ENCODE results near the gene FRY.
A peak's percentile ranks its signal among the peaks of the same experiment; 100 is the strongest.

FRY gene

DNA sequence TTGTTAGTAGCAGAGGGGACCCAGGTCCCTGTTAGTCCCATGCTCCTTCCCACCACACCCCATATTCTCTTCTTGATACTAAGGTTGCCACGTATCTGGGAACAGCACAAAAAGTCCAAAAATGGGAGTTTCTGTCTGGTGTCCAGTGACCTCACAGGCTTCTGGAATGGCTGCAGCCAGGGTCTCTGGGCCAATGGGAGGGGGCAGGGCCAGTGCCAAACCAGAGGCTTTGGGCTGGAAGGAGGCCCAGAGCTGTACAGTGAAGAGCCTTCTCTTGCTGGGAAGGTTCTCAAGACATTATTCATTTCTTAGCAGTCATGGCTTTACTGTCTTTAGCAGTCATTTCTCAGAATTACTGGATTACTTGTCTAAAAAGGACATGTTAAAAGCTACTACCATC, 119.2 kb downstream of the FRY start:
- H3K27ac ChIP-seq, result peak overlapping the region in 10 of 21 experiments; percentile 1 to 78 (median 60)

GRCh38 chr13:32151240-32151639, 119.7 kb downstream of the FRY start:
- H3K27ac ChIP-seq, result peak overlapping the region in 11 of 21 experiments; percentile 1 to 78 (median 45)
- H3K4me3 ChIP-seq, result no peak overlapping the region

More for the DNA sequence above, 119.2 kb downstream of the FRY start:
- no peak overlapping the region for H3K4me3 ChIP-seq

DNA sequence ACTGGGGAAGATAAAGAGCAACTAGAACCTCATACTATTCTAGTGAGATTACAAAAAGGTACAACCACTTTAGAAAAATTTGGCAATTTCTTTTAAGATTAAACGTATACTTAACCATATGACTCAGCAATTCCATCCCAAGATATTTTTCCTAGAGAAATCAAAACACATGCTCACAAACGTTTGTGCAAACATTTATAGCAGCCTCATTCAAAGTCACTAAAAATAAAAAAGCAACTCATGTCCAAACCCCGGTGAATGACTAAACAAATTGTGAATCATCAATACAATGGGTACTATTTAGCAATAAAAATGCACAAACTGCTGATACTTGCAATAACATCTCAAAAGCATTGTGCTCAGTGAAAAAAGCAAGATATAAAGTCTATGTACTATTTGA, 121.5 kb downstream of the FRY start:
- no peak overlapping the region for H3K27ac ChIP-seq

DNA sequence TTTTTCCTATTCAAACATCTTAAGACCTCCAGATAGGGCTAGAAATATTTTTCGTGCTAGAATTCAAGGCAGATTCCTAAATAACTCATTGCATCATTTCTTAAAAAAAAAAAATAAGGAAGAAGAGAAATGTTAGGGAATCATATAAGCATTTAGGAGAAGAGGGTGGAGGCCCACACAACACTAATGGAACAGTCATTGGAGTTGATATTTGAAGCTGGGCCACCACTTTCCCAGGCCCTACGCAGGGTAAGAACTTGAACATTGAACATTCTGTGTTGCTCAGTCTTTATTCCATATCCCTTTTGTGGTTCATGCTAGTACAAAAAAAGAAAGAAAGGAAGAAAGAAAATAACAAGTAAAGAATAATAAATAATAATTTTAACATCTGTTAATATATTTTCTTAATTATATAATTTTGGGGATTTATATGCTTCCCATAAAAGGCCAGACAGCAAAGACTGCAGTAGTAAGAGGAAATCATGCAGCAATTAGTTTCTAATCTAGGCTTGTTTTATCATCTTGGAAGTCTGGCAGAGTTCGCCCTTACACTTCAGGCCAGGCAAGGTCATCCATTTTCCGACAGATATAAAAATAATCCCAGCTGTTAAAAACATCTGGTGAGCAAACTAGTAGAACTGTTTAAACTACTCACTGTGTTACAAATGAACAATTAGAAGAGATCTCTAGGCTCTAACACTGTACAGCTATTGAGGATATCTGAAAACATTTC, 127.7 kb downstream of the FRY start:
- Histone ChIP-seq H3K4me3 (no peak overlapping the region), H3K27ac (peak overlapping the region in 2 of 21 experiments; percentile 34 to 35)

More for the DNA sequence above, 121.5 kb downstream of the FRY start:
- H3K4me3 ChIP-seq, result no peak overlapping the region

DNA sequence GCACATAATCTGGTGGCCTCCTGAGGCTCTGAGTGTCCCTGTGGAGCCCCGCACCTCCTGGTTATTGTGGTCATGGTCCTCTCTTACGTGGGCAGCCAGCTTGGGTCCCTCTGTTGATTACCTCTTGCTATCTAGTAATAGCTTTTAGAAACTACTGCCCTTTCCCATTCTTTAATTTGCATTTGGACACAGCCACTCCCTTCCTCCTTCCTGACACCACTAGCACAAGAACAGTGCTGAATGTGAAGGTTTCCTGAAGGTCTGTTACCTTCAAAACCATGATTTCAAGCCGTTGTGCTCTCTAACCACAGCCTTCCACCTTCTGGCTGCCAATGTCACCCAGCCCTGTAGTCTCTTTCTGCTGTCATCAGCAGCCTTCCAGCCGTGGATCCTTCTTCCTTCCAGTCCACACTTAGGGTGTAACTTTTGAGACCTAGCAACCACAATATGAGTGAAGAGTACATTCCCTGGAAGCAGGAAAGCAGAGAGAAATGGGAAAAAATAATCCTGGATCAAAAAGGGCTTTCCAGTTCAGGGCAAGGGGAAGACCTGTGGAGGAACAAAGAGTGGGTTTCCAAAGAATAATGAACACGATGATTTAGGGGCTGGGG, 130.9 kb downstream of the FRY start:
- H3K4me3 ChIP-seq, result no peak overlapping the region
- no peak overlapping the region for H3K27ac ChIP-seq

GRCh38 chr13:32164622-32165268, 133.2 kb downstream of the FRY start:
- no peak overlapping the region for H3K27ac ChIP-seq
- no peak overlapping the region for H3K4me3 ChIP-seq

DNA sequence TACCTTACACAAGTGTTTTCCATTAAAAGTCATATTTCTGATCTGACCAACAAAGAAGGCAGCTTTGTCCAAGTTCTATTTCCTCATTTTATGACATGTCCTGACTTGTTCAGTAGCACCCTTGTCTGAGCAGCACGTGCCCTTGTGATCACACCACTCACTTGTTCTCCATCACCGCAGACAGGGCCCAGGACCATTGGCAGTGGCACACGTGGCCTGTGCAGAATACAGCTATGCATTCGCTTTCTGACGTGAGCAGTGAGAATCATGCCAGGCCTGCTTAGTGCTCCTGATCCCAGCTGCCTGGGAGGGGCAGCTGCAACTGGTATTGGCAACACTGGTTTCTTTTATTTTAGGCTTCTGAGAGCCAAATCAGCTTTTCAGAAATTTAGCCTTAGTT, 134.2 kb downstream of the FRY start:
- no peak overlapping the region for H3K4me3 ChIP-seq
- H3K27ac ChIP-seq, result peak overlapping the region in 1 of 21 experiments; percentile 20

- no peak overlapping the region for H3K4me3 ChIP-seq
- no peak overlapping the region for H3K27ac ChIP-seq
These were observed 136.6 kb downstream of the FRY start for GRCh38 chr13:32168131-32168530.

- Histone ChIP-seq H3K4me3 (no peak overlapping the region), H3K27ac (no peak overlapping the region)
These were observed 139.3 kb downstream of the FRY start for GRCh38 chr13:32170841-32171240.

DNA sequence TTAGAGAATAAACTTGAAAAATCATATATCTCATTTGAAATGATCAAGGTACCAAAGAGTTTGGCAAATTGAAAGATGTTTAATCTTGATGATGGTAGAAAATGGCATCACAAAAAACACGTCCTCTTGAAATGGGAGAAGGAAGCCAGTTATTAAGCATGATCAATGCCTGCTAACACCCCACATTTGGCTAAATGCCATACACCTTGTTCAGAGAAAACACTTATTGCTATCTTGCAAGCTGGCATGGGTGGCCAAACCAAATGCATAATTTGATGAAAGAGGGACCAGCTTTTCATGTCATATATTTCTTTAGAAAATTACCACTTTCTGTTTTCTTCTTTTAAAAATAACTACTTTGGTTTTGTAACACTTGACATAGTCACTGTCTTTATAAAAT, 142.3 kb downstream of the FRY start:
- Histone ChIP-seq H3K27ac (no peak overlapping the region), H3K4me3 (no peak overlapping the region)

- H3K27ac ChIP-seq, result no peak overlapping the region
- H3K4me3 ChIP-seq, result no peak overlapping the region
These were observed 142.8 kb downstream of the FRY start for GRCh38 chr13:32174366-32174765.

GRCh38 chr13:32175307-32175706, 143.7 kb downstream of the FRY start:
- Histone ChIP-seq H3K27ac (no peak overlapping the region), H3K4me3 (no peak overlapping the region)

GRCh38 chr13:32175943-32176342, 144.4 kb downstream of the FRY start:
- H3K27ac ChIP-seq, result no peak overlapping the region
- H3K4me3 ChIP-seq, result no peak overlapping the region

- H3K4me3 ChIP-seq, result no peak overlapping the region
- H3K27ac ChIP-seq, result no peak overlapping the region
These were observed 145.1 kb downstream of the FRY start for GRCh38 chr13:32176696-32177095.

- Histone ChIP-seq H3K27ac (no peak overlapping the region), H3K4me3 (no peak overlapping the region)
These were observed 147.2 kb downstream of the FRY start for GRCh38 chr13:32178763-32179162.

GRCh38 chr13:32179708-32180107, 148.1 kb downstream of the FRY start:
- no peak overlapping the region for H3K27ac ChIP-seq

GRCh38 chr13:32187651-32188050, 156.1 kb downstream of the FRY start:
- Histone ChIP-seq H3K4me3 (no peak overlapping the region), H3K27ac (no peak overlapping the region)

More at GRCh38 chr13:32179708-32180107, 148.1 kb downstream of the FRY start:
- H3K4me3 ChIP-seq, result no peak overlapping the region

DNA sequence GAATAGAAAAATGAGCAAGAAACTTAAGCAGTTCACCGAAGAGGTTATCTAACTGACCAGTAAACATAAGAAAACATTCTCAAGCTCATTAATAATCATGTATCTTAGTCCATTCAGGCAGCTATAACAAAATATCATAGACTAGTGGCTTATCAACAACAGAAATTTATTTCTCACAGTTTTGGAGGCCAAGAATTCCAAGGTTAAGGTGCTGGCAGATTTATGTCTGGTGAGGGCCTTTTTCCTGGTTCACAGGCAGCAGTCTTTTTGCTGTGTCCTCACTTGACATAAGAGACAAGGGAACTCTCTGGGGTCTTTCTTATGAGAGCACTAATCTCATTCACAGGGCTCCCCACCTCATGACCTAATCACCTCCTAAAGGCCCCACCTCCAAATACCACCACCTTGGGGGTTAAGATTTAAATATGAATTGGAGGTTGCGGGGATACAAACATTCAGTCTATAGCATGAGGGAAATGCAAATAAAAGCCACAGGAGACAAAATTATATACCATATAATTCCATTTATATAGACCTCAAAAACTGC, 160.0 kb downstream of the FRY start:
- Histone ChIP-seq H3K4me3 (no peak overlapping the region), H3K27ac (no peak overlapping the region)

- Histone ChIP-seq H3K4me3 (no peak overlapping the region), H3K27ac (no peak overlapping the region)
These were observed 164.1 kb downstream of the FRY start for GRCh38 chr13:32195713-32196112.

DNA sequence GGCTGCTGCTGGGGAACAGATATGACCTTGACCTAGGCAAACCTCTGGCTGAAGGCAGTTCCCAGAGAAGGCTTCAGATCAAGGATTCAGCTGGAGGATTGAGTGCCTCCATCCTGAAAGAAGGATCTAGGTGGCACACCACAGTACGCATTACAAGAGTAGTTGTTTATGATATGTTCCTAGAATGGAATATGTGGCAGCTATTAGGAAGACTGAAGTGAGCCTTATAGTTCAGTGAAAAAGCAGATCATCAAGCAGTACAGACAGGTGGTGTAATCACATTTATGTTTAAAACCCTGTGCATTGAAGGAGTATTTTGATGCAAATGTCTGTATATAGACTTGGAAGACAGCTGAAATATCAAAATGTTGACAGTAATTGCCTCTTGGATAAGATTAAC, 167.6 kb downstream of the FRY start:
- H3K27ac ChIP-seq, result no peak overlapping the region

GRCh38 chr13:32200741-32201140, 169.2 kb downstream of the FRY start:
- Histone ChIP-seq H3K4me3 (no peak overlapping the region), H3K27ac (no peak overlapping the region)

More for the DNA sequence above, 167.6 kb downstream of the FRY start:
- H3K4me3 ChIP-seq, result no peak overlapping the region

Data from skin epidermis (tissue), 12 donors.